HEK293T (cell line): ENCODE data around the gene CLDN2.

Experiments used
- ELF4 ChIP-seq: fragments of 450-650 bp; IDR thresholded peaks from 2 replicates; pipeline ENCODE4 v1.6.1; 2017; ENCODE audit warnings: antibody characterized with exemption
- FOXK2 ChIP-seq: fragments of 450-650 bp; IDR thresholded peaks from 2 replicates; pipeline ENCODE4 v1.6.1; 2016; ENCODE audit warnings: mild to moderate bottlenecking
- LEF1 ChIP-seq: fragments of 450-650 bp; IDR thresholded peaks from 2 replicates; pipeline ENCODE4 v1.6.1; 2017; ENCODE audit warnings: mild to moderate bottlenecking, borderline replicate concordance
- SP1 ChIP-seq: fragments of 450-650 bp; IDR thresholded peaks from 2 replicates; pipeline ENCODE4 v1.6.1; 2017
- SUZ12 ChIP-seq: fragments of 450-650 bp; IDR thresholded peaks from 2 replicates; pipeline ENCODE4 v1.6.1; 2016; ENCODE audit warnings: mild to moderate bottlenecking
- TARDBP ChIP-seq: fragments of 450-650 bp; IDR thresholded peaks from 2 replicates; pipeline ENCODE4 v1.6.1; 2016
- TF ChIP-seq, protein P1 (sequence below): fragments of 450-650 bp; IDR thresholded peaks from 2 replicates; pipeline ENCODE4 v1.6.1; 2016

DNA sequence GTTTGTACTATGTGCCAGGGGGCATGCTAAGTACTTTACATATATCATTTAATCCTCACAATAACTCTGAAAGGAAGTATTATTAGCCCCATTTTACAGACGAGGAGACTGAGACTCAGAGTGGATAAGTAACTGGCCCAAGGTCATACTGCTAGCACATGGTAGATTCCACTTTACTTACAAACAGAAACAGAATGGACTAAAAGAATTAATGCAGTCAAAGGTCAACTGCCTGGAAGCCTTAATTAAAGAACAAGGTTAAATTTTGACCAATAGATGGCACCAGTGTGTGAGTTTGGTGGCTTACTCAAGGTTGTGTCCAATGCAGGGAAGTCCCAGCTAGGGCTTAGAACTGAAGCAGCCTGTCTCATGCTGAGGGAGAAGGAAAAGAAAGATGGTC is 21.7 kb upstream of the CLDN2 start:
- TF ChIP-seq SUZ12 (no peak), LEF1 (no peak), SP1 (no peak), FOXK2 (no peak), TARDBP (no peak), ELF4 (no peak)
- TF ChIP-seq, protein P1, sequence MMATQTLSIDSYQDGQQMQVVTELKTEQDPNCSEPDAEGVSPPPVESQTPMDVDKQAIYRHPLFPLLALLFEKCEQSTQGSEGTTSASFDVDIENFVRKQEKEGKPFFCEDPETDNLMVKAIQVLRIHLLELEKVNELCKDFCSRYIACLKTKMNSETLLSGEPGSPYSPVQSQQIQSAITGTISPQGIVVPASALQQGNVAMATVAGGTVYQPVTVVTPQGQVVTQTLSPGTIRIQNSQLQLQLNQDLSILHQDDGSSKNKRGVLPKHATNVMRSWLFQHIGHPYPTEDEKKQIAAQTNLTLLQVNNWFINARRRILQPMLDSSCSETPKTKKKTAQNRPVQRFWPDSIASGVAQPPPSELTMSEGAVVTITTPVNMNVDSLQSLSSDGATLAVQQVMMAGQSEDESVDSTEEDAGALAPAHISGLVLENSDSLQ = no peak
